PC-9 (cell line): ENCODE results near the gene PLOD2. TPM values are rescaled to one million over a fixed set of nuclear protein-coding genes. Genes with fewer than 3 reads are reported as not detected.

Experiments used
- BruUV-seq: library from RNA; stranded (reverse); fragments of 400-500 nt; replicated peaks from 2 replicates; lab custom pipeline; 2021; lab: Mats Ljungman, UMichigan
- CTCF ChIA-PET: fragments of 300-600 bp; sonication (Branson Sonifier 250); formaldehyde crosslinking; loops from one replicate; lab custom pipeline; 2022; ENCODE audit warnings: antibody characterized with exemption; lab: Charles Lee
- POLR2A ChIA-PET: fragments of 300-600 bp; sonication (Branson Sonifier 250); formaldehyde crosslinking; loops from one replicate; lab custom pipeline; 2022; ENCODE audit warnings: antibody characterized with exemption; ENCODE audit not compliant: unreplicated experiment; lab: Charles Lee
- DNase-seq, 2 experiments: peaks; one replicate each; pipeline versions ENCODE4 v3.0.0 to v3.0.0-alpha.2; 2015 to 2022; ENCODE audit warnings: mixed read lengths in 1 of 2
- H2AFZ ChIP-seq: fragments of 200-600 bp; sonication (generic); 2 replicates; pipeline ENCODE4 v1.8.1; 2017; ENCODE audit warnings: antibody characterized with exemption
- H3F3A ChIP-seq: fragments of 200-600 bp; sonication (generic); 2 replicates; pipeline ENCODE4 v1.8.1; 2017; ENCODE audit warnings: antibody characterized with exemption, mild to moderate bottlenecking, low read depth; ENCODE audit not compliant: insufficient read depth
- H3K27ac ChIP-seq: fragments of 200-600 bp; sonication (generic); 2 replicates; pipeline ENCODE4 v1.6.1; 2016; ENCODE audit warnings: mixed run types
- H3K27me3 ChIP-seq: fragments of 200-600 bp; sonication (generic); 2 replicates; pipeline ENCODE4 v1.6.1; 2016; ENCODE audit warnings: low read depth, mixed run types; ENCODE audit not compliant: insufficient read depth
- H3K36me3 ChIP-seq: fragments of 200-600 bp; sonication (generic); 2 replicates; pipeline ENCODE4 v1.6.1; 2016; ENCODE audit warnings: low read depth, mixed run types
- H3K4me1 ChIP-seq: fragments of 200-600 bp; sonication (generic); replicated peaks from 2 replicates; pipeline ENCODE4 v1.6.1; 2016; ENCODE audit warnings: mixed run types; ENCODE audit not compliant: insufficient read depth
- H3K4me2 ChIP-seq: fragments of 200-600 bp; sonication (generic); 2 replicates; pipeline ENCODE4 v1.6.1; 2017; ENCODE audit warnings: mixed run types
- H3K4me3 ChIP-seq: fragments of 200-600 bp; sonication (generic); 2 replicates; pipeline ENCODE4 v1.6.1; 2016; ENCODE audit warnings: mixed run types
- H3K79me2 ChIP-seq: fragments of 200-600 bp; sonication (generic); 2 replicates; pipeline ENCODE4 v1.6.1; 2017; ENCODE audit warnings: low read depth, mixed run types
- H3K9me2 ChIP-seq: fragments of 200-600 bp; sonication (generic); 2 replicates; pipeline ENCODE4 v1.8.1; 2017; ENCODE audit warnings: mild to moderate bottlenecking; ENCODE audit not compliant: insufficient read depth
- H3K9me3 ChIP-seq: fragments of 200-600 bp; sonication (generic); 2 replicates; pipeline ENCODE4 v1.8.1; 2016; ENCODE audit warnings: low read depth; ENCODE audit not compliant: insufficient read depth
- H4K20me1 ChIP-seq: fragments of 200-600 bp; sonication (generic); 2 replicates; pipeline ENCODE4 v1.8.1; 2017; ENCODE audit not compliant: insufficient read depth
- EZH2 ChIP-seq: fragments of 200-600 bp; sonication (generic); IDR thresholded peaks from 2 replicates; pipeline ENCODE4 v1.8.0; 2017; ENCODE audit warnings: antibody characterized with exemption, low read depth
- intact Hi-C: fragments of 100-400 bp; cut with micrococcal nuclease; formaldehyde crosslinking; loops from one replicate; pipeline ENCODE4 v1.10.0; 2022; ENCODE audit not compliant: unreplicated experiment
- total RNA-seq: library from RNA; stranded (reverse); gene quantifications from 2 replicates; pipeline ENCODE4 v1.2.3, GENCODE V29; 2021
- TF ChIP-seq, protein P1 (sequence below): fragments of 200-600 bp; sonication (generic); conservative IDR thresholded peaks from 2 replicates; pipeline ENCODE4 v1.6.1; 2017; ENCODE audit warnings: mixed run types, antibody characterized with exemption, mild to moderate bottlenecking, moderate library complexity

The PLOD2 gene
- total RNA-seq, 1 experiment from 2014 or later: 30.3 TPM

DNA sequence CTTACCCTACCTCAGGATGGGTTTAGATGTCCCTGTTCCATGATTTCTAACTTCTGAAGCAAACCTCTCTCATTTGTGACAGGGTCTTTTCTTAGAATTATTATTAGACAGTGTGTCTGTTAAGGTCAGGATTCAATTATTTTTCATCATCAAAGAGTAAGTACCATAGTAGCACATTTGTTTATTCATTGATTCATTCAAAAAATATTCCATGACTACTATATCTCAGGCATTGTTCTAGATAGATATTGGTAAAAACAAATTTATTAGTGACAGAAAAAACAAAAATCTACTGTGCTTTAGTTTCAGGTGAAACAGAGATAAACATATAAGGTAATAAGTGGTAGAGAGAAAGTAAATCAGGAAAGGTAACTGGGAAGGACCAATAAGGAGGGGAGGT lies 3.5 kb upstream of the PLOD2 start:
- H3F3A ChIP-seq: peaks cover 6% of the 10 kb centered on the region
- no TSS peak for BruUV-seq
- no peaks in the 10 kb centered on the region for H3K79me2 ChIP-seq
- no peaks in the 10 kb centered on the region for H4K20me1 ChIP-seq
- H3K27me3 ChIP-seq: no peaks in the 10 kb centered on the region
- H3K4me2 ChIP-seq: no peak overlapping the region
- ChIA-PET POLR2A (no interaction called here), CTCF (no interaction called here)
- peaks cover 17% of the 10 kb centered on the region for H3K4me1 ChIP-seq
- intact Hi-C loops: no loop called here
- H2AFZ ChIP-seq: no peak overlapping the region
- DNase-seq: no peak
- TF ChIP-seq, protein P1, sequence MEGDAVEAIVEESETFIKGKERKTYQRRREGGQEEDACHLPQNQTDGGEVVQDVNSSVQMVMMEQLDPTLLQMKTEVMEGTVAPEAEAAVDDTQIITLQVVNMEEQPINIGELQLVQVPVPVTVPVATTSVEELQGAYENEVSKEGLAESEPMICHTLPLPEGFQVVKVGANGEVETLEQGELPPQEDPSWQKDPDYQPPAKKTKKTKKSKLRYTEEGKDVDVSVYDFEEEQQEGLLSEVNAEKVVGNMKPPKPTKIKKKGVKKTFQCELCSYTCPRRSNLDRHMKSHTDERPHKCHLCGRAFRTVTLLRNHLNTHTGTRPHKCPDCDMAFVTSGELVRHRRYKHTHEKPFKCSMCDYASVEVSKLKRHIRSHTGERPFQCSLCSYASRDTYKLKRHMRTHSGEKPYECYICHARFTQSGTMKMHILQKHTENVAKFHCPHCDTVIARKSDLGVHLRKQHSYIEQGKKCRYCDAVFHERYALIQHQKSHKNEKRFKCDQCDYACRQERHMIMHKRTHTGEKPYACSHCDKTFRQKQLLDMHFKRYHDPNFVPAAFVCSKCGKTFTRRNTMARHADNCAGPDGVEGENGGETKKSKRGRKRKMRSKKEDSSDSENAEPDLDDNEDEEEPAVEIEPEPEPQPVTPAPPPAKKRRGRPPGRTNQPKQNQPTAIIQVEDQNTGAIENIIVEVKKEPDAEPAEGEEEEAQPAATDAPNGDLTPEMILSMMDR: no peak
- no peak for TF ChIP-seq EZH2
- H3K27ac ChIP-seq: no peak overlapping the region
- H3K4me3 ChIP-seq: no peak overlapping the region
- no peaks in the 10 kb centered on the region for H3K9me2 ChIP-seq
- H3K9me3 ChIP-seq: no peaks in the 10 kb centered on the region
- H3K36me3 ChIP-seq: no peaks in the 10 kb centered on the region

DNA sequence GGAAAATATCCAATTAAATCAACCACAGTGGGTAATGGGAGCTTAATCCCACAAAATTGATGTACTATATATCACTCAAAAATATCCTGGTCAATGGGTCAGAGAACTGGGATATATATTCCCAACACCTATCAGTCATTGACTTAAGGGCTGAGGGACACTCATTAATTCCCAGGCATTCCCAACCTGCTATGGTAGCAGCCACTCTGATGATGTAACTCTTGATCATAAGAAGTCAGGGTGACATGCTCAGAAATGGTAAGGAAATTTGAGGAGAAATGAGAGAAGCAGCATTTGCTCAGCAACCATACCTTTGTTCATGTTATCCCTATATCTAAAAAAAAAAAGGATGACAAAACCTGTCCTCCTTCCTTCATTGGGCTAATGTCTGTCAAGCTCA lies 3.1 kb upstream of the PLOD2 start:
- no TSS peak for BruUV-seq
- H3K9me2 ChIP-seq: no peaks in the 10 kb centered on the region
- TF ChIP-seq, protein P1: no peak
- no peak for TF ChIP-seq EZH2
- H3K4me2 ChIP-seq: peak overlapping the region; percentile 29
- no peak overlapping the region for H2AFZ ChIP-seq
- no peaks in the 10 kb centered on the region for H3K9me3 ChIP-seq
- H3K79me2 ChIP-seq: peaks cover 3% of the 10 kb centered on the region
- H3K36me3 ChIP-seq: no peaks in the 10 kb centered on the region
- H4K20me1 ChIP-seq: no peaks in the 10 kb centered on the region
- ChIA-PET POLR2A (no interaction called here), CTCF (no interaction called here)
- peaks cover 6% of the 10 kb centered on the region for H3F3A ChIP-seq
- no peak overlapping the region for H3K4me3 ChIP-seq
- intact Hi-C loops: no loop called here
- no peak for DNase-seq
- peaks cover 21% of the 10 kb centered on the region for H3K4me1 ChIP-seq
- H3K27me3 ChIP-seq: no peaks in the 10 kb centered on the region
- H3K27ac ChIP-seq: peak overlapping the region; percentile 25; the same call in 1 of the 2 replicates

DNA sequence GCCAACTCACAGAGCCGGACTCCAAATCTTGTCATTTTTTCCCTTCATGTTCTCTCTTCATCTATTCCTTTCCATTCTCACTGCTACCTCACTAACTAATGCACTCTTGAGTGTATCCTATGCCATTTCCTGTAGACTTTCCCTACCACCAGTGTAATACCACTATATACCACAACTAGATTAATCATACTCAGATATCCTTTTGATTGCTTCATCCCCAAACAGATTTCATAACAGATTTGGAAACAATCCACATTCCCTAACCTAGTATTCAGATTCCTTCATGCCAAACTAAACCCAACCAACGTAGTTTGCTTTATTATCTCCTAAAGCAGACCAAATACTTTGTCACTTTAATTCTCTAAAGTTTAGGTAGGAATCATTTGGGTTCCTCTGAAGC lies 2.6 kb upstream of the PLOD2 start:
- POLR2A ChIA-PET: no interaction called here

More for the DNA sequence above, 2.6 kb upstream of the PLOD2 start:
- Histone ChIP-seq H3K4me1 (peaks cover 26% of the 10 kb centered on the region), H3K27me3 (no peaks in the 10 kb centered on the region), H3K79me2 (peaks cover 8% of the 10 kb centered on the region), H4K20me1 (no peaks in the 10 kb centered on the region), H3K9me2 (no peaks in the 10 kb centered on the region), H3K9me3 (no peaks in the 10 kb centered on the region), H3K27ac (peak overlapping the region; percentile 25; the same call in 1 of the 2 replicates), H3K4me2 (peak overlapping the region; percentile 29), H3K36me3 (no peaks in the 10 kb centered on the region), H3F3A (peaks cover 6% of the 10 kb centered on the region), H2AFZ (no peak overlapping the region), H3K4me3 (no peak overlapping the region)
- TF ChIP-seq EZH2: no peak
- TF ChIP-seq, protein P1: peak; percentile 36
- CTCF ChIA-PET: no interaction called here
- no TSS peak for BruUV-seq
- DNase-seq: peak in 1 of 2 experiments; percentile 86
- intact Hi-C loops: no loop called here
